Breast epithelium (tissue), 3 donors: Measurements from ENCODE around the gene SRGAP2C.
"Not testable (repeated sequence)": the region's sequence is repeated elsewhere in the genome, so short reads cannot be mapped to it uniquely, and the experiment has no call there.

Experiments
- POLR2A ChIP-seq: fragments of 450-650 bp; IDR thresholded peaks from one replicate; pipeline ENCODE4 v1.6.1; 2016; ENCODE audit warnings: antibody characterized with exemption, mild to moderate bottlenecking, moderate library complexity
- POLR2AphosphoS5 ChIP-seq, 3 donors: sonication (generic); formaldehyde crosslinking; IDR thresholded peaks; one replicate each; pipeline ENCODE4 v1.6.1; 2017; ENCODE audit warnings: antibody characterized with exemption in 3 of 3
- TF ChIP-seq, protein P1 (sequence below), 3 donors: fragments of 450-650 bp; IDR thresholded peaks; one replicate each; pipeline ENCODE4 v1.5.1; 2016 to 2017; ENCODE audit warnings: antibody characterized with exemption in 3 of 3, mild to moderate bottlenecking in 3 of 3, moderate library complexity in 3 of 3

GRCh38 chr1:121183867-121184266 is 908 bp upstream of the SRGAP2C start:
- TF ChIP-seq, protein P1, sequence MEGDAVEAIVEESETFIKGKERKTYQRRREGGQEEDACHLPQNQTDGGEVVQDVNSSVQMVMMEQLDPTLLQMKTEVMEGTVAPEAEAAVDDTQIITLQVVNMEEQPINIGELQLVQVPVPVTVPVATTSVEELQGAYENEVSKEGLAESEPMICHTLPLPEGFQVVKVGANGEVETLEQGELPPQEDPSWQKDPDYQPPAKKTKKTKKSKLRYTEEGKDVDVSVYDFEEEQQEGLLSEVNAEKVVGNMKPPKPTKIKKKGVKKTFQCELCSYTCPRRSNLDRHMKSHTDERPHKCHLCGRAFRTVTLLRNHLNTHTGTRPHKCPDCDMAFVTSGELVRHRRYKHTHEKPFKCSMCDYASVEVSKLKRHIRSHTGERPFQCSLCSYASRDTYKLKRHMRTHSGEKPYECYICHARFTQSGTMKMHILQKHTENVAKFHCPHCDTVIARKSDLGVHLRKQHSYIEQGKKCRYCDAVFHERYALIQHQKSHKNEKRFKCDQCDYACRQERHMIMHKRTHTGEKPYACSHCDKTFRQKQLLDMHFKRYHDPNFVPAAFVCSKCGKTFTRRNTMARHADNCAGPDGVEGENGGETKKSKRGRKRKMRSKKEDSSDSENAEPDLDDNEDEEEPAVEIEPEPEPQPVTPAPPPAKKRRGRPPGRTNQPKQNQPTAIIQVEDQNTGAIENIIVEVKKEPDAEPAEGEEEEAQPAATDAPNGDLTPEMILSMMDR (IDR thresholded peaks at IDR 0.05) = not testable (repeated sequence)
- not testable (repeated sequence) for TF ChIP-seq POLR2A; POLR2AphosphoS5 (IDR thresholded peaks at IDR 0.05)
